GM12878 (cell line): ENCODE results near the gene ANXA3. TPM values are rescaled to one million over a fixed set of nuclear protein-coding genes. Genes with fewer than 3 reads are reported as not detected.

Source experiments
- ATAC-seq: fragments of 200-7000 bp; cut with Tn5 transposase; 3 replicates; pipeline ENCODE4 v1.9.1; 2020; ENCODE audit warnings: mild to moderate bottlenecking, moderate library complexity
- BruUV-seq: library from RNA; stranded (reverse); fragments of 400-500 nt; replicated peaks from 2 replicates; lab custom pipeline; 2021; lab: Mats Ljungman, UMichigan
- CTCF ChIA-PET: fragments of 300-600 bp; sonication (Branson Sonifier 250); formaldehyde crosslinking; extraction: SDS; loops from one replicate; lab custom pipeline; 2021; ENCODE audit warnings: inconsistent platforms; lab: Yijun Ruan, JAX
- POLR2A ChIA-PET: fragments of 350-600 bp; formaldehyde crosslinking; extraction: SDS; loops from one replicate; lab custom pipeline; 2021; ENCODE audit warnings: inconsistent platforms; lab: Charles Lee
- RAD21 ChIA-PET: fragments of 300-600 bp; sonication (Branson Sonifier 250); formaldehyde crosslinking; loops from one replicate; lab custom pipeline; 2023; ENCODE audit warnings: antibody characterized with exemption; ENCODE audit not compliant: unreplicated experiment; lab: Charles Lee
- SMC1A ChIA-PET: fragments of 300-600 bp; sonication (Branson Sonifier 250); formaldehyde crosslinking; loops from one replicate; lab custom pipeline; 2023; ENCODE audit not compliant: unreplicated experiment, uncharacterized antibody; lab: Charles Lee
- DNase-seq: peaks from one replicate; pipeline ENCODE4 v3.0.0-alpha.2; 2011; ENCODE audit warnings: low read depth, low spot score
- FAIRE-seq: peaks from 3 replicates; lab custom pipeline; 2011; peaks lifted over from hg19 to GRCh38; lab: Jason Lieb, UNC
- H2AFZ ChIP-seq: 2 replicates; pipeline ENCODE4 v1.6.0; 2011; ENCODE audit warnings: low read depth, low read length, control low read depth; ENCODE audit not compliant: control insufficient read depth
- H3K27ac ChIP-seq: 2 replicates; pipeline ENCODE4 v1.5.1; 2011; ENCODE audit warnings: control low read depth; ENCODE audit not compliant: control insufficient read depth, insufficient read depth
- H3K27me3 ChIP-seq, 2 experiments: replicated peaks in 1 of 2; 2 replicates each; pipeline versions ENCODE4 v1.6.0 to v1.6.1; 2011; ENCODE audit warnings: low read length in 1 of 2; ENCODE audit not compliant: control insufficient read depth in 2 of 2, insufficient read depth in 2 of 2
- H3K36me3 ChIP-seq, 2 experiments: 2 replicates each; pipeline ENCODE4 v1.5.1; 2011; ENCODE audit warnings: low read length in 1 of 2; ENCODE audit not compliant: control insufficient read depth in 2 of 2, insufficient read depth in 2 of 2
- H3K4me1 ChIP-seq: 2 replicates; pipeline ENCODE4 v1.6.1; 2011; ENCODE audit warnings: mild to moderate bottlenecking, low read length, moderate library complexity, mixed read lengths; ENCODE audit not compliant: control insufficient read depth, insufficient read depth
- H3K4me2 ChIP-seq: 2 replicates; pipeline ENCODE4 v1.6.0; 2011; ENCODE audit warnings: control low read depth; ENCODE audit not compliant: control insufficient read depth, insufficient read depth
- H3K4me3 ChIP-seq: fragments of 200-600 bp; sonication (generic); 2 replicates; pipeline ENCODE4 v1.5.1; 2016
- H3K79me2 ChIP-seq: 2 replicates; pipeline ENCODE4 v1.6.0; 2011; ENCODE audit warnings: low read length; ENCODE audit not compliant: control insufficient read depth, insufficient read depth
- H3K9ac ChIP-seq: 2 replicates; pipeline ENCODE4 v1.8.0; 2011; ENCODE audit warnings: low read length, control low read depth, mixed read lengths; ENCODE audit not compliant: control insufficient read depth, insufficient read depth
- H3K9me3 ChIP-seq: replicated peaks from 3 replicates; pipeline ENCODE4 v1.5.1; 2011; ENCODE audit warnings: mild to moderate bottlenecking, low read length; ENCODE audit not compliant: control insufficient read depth, insufficient read depth
- H4K20me1 ChIP-seq: 2 replicates; pipeline ENCODE4 v1.6.0; 2011; ENCODE audit not compliant: control insufficient read depth, insufficient read depth
- CREB1 ChIP-seq: IDR thresholded peaks from 2 replicates; pipeline ENCODE4 v1.6.1; 2012; ENCODE audit warnings: low read depth, mild to moderate bottlenecking, inconsistent platforms
- GABPA ChIP-seq: IDR thresholded peaks from 2 replicates; pipeline ENCODE4 v1.6.1; 2014; ENCODE audit warnings: antibody characterized with exemption, low read depth, mild to moderate bottlenecking, inconsistent platforms
- IRF4 ChIP-seq: IDR thresholded peaks from 2 replicates; pipeline ENCODE4 v1.6.1; 2011; ENCODE audit warnings: low read depth, low read length
- MEF2A ChIP-seq: IDR thresholded peaks from 2 replicates; pipeline ENCODE4 v1.6.1; 2011; ENCODE audit warnings: low read depth, mild to moderate bottlenecking, low read length, moderate library complexity; ENCODE audit not compliant: insufficient read depth
- MYC ChIP-seq: IDR thresholded peaks from 2 replicates; pipeline ENCODE4 v1.6.1; 2011; ENCODE audit warnings: mild to moderate bottlenecking, low read length, moderate library complexity, inconsistent platforms; ENCODE audit not compliant: insufficient read depth, insufficient replicate concordance, insufficient read length, severe bottlenecking
- POLR2A ChIP-seq: IDR thresholded peaks from 2 replicates; pipeline ENCODE4 v1.6.1; 2011; ENCODE audit warnings: low read depth, mild to moderate bottlenecking, low read length
- RAD21 ChIP-seq: IDR thresholded peaks from 2 replicates; pipeline ENCODE4 v1.6.1; 2011; ENCODE audit warnings: mild to moderate bottlenecking, low read depth, low read length, moderate library complexity; ENCODE audit not compliant: insufficient read depth
- ZBTB40 ChIP-seq: fragments of 450-650 bp; IDR thresholded peaks from 2 replicates; pipeline ENCODE4 v1.6.1; 2016; ENCODE audit warnings: mild to moderate bottlenecking, moderate library complexity, borderline replicate concordance
- WGBS: methylation state at CpG from one replicate; pipeline ENCODE4 v1.1.6; 2016; ENCODE audit warnings: low lambda C conversion rate; ENCODE audit not compliant: insufficient replicate concordance, insufficient coverage; ENCODE audit errors: missing lambda C conversion rate; 5-methylcytosine and 5-hydroxymethylcytosine counted together
- in situ Hi-C: fragments of 300-500 bp; cut with MboI; formaldehyde crosslinking; loops from 9 replicates; pipeline ENCODE4 v1.14.3; 2018; ENCODE audit warnings: mixed read lengths
- intact Hi-C: fragments of 100-400 bp; cut with micrococcal nuclease; formaldehyde crosslinking; loops from one replicate; pipeline ENCODE4 v1.14.2; 2022; ENCODE audit not compliant: unreplicated experiment
- polyA plus RNA-seq, 11 experiments: library from polyadenylated mRNA; depleted of rRNA in 4 of 11; unstranded in 6 of 11; stranded (reverse) in 5 of 11; fragments of >200 nt; fragmentation: Nextera tagmentation in 4 of 11; fragmentation: Illumina TruSeq in 1 of 11; extraction: Ambion mirVana in 4 of 11; extraction: Trizol in 1 of 11; gene quantifications; 1 replicate in 1 of 11; 2 replicates in 10 of 11; pipeline versions ENCODE4 v1.2.1 to v1.2.3, GENCODE V29; 2011 to 2016; ENCODE audit warnings: inconsistent platforms in 2 of 11, missing spikeins in 2 of 11, low read depth in 1 of 11
- total RNA-seq, 4 experiments: library from RNA; depleted of rRNA in 3 of 4; stranded (reverse); fragments of >200 nt in 3 of 4; fragmentation: Illumina TruSeq in 1 of 4; extraction: Trizol in 1 of 4; gene quantifications; 2 replicates each; pipeline versions ENCODE4 v1.2.1 to v1.2.3, GENCODE V29; 2013 to 2021
- TF ChIP-seq, protein P1 (sequence below): IDR thresholded peaks from 2 replicates; pipeline ENCODE4 v1.6.1; 2012; ENCODE audit warnings: improper control_type of control experiment, low read depth, low read length; ENCODE audit not compliant: insufficient replicate concordance
- TF ChIP-seq, protein P2 (sequence below): IDR thresholded peaks from 2 replicates; pipeline ENCODE4 v1.6.1; 2012; ENCODE audit warnings: low read depth, low read length, improper control_type of control experiment

Gene ANXA3
- total and polyA plus RNA-seq, 10 of the 15 experiments (the other 5 are each of a cell fraction or from before 2014, with no cell fraction given) = 0.28 to 14.7 (median 0.91) TPM

GRCh38 chr4:78650106-78651024 is 98.8 kb downstream of the ANXA3 start:
- H3K4me2 ChIP-seq = no peak overlapping the region
- no peak overlapping the region for H2AFZ ChIP-seq
- no peak for ATAC-seq
- ChIA-PET RAD21 (interaction anchor here (1.2 kb wide), 2 partner anchors 20 to 24 kb away, joined by 3 read pairs; no protein-coding TSS in a partner anchor), CTCF (interaction anchor here (2.0 to 2.6 kb wide), 2 partner anchors 8 to 11 kb away, joined by 6 to 10 read pairs; no protein-coding TSS in a partner anchor), SMC1A (interaction anchor here (0.7 to 2.7 kb wide), 6 partner anchors 8 to 72 kb away, joined by 3 to 12 read pairs (median 4); no protein-coding TSS in a partner anchor), POLR2A (interaction anchor here (1.0 kb wide), 1 partner anchor 400 kb away, joined by 4 read pairs; no protein-coding TSS in a partner anchor)
- no peak for DNase-seq
- no TSS peak for BruUV-seq
- H3K9me3 ChIP-seq = no peaks in the 10 kb centered on the region
- H3K27me3 ChIP-seq = no peaks in the 10 kb centered on the region
- in situ Hi-C loops (no loop called here), intact Hi-C loops (no loop called here)
- FAIRE-seq = no peak
- peaks cover 4% of the 10 kb centered on the region; the same call in 1 of the 2 replicates for H3K4me1 ChIP-seq
- no peaks in the 10 kb centered on the region for H3K36me3 ChIP-seq
- 96% methylated on average over 3 of the region's 3 CpGs for WGBS
- no peak overlapping the region for H3K9ac ChIP-seq
- no peak overlapping the region for H3K4me3 ChIP-seq
- H3K27ac ChIP-seq = no peak overlapping the region
- no peaks in the 10 kb centered on the region for H3K79me2 ChIP-seq
- no peaks in the 10 kb centered on the region for H4K20me1 ChIP-seq
- no peak for TF ChIP-seq POLR2A
- TF ChIP-seq ZBTB40 = no peak
- no peak for TF ChIP-seq GABPA
- TF ChIP-seq RAD21 = no peak
- TF ChIP-seq CREB1 = no peak
- TF ChIP-seq IRF4 = no peak
- TF ChIP-seq, protein P1, sequence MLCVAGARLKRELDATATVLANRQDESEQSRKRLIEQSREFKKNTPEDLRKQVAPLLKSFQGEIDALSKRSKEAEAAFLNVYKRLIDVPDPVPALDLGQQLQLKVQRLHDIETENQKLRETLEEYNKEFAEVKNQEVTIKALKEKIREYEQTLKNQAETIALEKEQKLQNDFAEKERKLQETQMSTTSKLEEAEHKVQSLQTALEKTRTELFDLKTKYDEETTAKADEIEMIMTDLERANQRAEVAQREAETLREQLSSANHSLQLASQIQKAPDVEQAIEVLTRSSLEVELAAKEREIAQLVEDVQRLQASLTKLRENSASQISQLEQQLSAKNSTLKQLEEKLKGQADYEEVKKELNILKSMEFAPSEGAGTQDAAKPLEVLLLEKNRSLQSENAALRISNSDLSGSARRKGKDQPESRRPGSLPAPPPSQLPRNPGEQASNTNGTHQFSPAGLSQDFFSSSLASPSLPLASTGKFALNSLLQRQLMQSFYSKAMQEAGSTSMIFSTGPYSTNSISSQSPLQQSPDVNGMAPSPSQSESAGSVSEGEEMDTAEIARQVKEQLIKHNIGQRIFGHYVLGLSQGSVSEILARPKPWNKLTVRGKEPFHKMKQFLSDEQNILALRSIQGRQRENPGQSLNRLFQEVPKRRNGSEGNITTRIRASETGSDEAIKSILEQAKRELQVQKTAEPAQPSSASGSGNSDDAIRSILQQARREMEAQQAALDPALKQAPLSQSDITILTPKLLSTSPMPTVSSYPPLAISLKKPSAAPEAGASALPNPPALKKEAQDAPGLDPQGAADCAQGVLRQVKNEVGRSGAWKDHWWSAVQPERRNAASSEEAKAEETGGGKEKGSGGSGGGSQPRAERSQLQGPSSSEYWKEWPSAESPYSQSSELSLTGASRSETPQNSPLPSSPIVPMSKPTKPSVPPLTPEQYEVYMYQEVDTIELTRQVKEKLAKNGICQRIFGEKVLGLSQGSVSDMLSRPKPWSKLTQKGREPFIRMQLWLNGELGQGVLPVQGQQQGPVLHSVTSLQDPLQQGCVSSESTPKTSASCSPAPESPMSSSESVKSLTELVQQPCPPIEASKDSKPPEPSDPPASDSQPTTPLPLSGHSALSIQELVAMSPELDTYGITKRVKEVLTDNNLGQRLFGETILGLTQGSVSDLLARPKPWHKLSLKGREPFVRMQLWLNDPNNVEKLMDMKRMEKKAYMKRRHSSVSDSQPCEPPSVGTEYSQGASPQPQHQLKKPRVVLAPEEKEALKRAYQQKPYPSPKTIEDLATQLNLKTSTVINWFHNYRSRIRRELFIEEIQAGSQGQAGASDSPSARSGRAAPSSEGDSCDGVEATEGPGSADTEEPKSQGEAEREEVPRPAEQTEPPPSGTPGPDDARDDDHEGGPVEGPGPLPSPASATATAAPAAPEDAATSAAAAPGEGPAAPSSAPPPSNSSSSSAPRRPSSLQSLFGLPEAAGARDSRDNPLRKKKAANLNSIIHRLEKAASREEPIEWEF = no peak
- TF ChIP-seq MYC = no peak
- TF ChIP-seq, protein P2, sequence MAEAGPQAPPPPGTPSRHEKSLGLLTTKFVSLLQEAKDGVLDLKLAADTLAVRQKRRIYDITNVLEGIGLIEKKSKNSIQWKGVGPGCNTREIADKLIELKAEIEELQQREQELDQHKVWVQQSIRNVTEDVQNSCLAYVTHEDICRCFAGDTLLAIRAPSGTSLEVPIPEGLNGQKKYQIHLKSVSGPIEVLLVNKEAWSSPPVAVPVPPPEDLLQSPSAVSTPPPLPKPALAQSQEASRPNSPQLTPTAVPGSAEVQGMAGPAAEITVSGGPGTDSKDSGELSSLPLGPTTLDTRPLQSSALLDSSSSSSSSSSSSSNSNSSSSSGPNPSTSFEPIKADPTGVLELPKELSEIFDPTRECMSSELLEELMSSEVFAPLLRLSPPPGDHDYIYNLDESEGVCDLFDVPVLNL = no peak
- TF ChIP-seq MEF2A = no peak
